HG02642 (cell line): ENCODE measurements around the gene SDCCAG8.

Experiments used
- ATAC-seq: cut with Tn5 transposase; IDR thresholded peaks from one replicate; pipeline ENCODE4 v1.9.1; 2021; ENCODE audit warnings: mild to moderate bottlenecking; ENCODE audit not compliant: unreplicated experiment, poor library complexity

The SDCCAG8 gene

DNA sequence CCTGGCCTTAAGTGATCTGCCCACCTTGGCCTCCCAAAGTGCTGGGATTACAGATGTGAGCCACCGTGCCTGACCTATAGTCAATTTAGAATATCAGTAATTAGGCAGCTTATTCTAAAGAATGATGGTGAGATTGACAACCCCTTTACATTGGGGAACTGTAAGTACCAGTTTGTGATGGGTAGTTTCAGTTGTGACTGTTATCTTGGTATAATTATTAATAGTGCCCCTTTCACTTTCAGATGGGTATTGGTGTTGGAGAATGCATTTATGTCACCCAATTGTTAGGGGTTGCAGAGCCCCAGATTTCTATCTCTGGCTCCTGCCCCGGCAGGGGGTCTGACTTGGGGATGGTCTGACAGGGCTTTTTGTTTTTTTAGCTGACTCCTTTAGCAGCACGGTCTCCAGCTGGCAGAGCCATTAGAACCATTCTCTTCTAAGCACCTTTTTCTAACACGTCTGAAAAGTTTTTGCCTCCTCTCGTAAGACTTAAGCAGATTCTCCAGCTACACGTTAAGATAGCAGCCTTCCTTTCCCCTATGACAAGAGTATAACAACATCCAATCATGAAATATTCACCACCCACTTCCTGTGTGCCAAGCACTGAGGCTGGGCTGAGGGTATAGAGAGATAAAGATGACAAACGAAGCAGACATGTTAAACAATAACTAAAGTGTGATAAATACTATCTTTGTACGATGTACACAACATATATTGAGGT lies 157.8 kb downstream of the SDCCAG8 start:
- no peak for ATAC-seq

- no peak for ATAC-seq
Measured at GRCh38 chr1:243414152-243414494, 158.3 kb downstream of the SDCCAG8 start.

DNA sequence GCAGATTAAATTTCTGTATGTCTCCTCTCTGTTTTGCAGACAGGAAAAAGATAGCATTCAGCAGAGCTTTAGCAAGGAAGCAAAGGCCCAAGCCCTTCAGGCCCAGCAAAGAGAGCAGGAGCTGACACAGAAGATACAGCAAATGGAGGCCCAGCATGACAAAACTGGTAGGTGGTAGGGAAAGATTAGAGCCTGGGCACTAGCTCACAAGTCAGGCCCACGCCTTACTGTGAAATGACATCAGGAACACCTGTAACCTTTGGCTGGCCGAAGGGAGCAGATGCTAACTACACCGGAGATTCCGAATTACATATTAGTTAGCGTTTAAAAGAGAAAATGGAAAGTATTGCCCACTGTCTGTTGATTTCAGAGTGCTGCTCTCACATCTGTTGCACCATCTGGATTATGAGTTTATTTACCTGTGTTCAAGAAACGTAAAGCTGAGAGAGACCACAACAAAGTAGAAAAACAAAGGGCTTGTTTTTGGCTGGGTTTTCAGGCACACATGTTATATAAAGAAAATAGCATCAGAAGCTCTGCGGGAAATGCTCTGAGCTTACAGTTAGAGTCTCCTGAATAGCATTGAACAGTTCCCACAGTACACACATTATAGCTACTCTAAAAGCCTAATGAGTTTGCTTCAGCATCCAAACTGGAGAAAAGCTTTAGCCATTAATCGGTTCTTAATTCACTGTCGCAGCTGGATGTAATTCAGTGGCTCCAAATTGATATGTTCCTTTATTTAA lies 160.0 kb downstream of the SDCCAG8 start:
- ATAC-seq = no peak

DNA sequence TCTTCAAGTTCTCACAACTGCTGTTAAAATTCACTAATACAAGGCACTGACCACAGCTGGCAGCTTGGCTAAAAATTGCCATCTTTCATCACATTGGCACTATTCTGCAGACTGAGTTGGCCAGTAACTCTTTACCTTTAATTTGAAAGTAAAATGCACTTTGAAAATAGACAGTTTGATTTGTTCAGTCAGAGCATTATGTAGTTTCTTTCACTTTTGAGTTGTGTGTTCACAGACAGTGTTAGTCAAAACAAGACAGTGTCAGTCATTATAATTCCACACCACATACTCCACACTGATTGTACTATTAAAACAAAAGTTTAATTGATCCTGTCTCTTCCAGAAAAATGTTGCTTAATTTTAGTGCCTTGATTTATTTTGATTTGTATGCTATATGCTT lies 160.7 kb downstream of the SDCCAG8 start:
- ATAC-seq = no peak

GRCh38 chr1:243420016-243420945 lies 164.4 kb downstream of the SDCCAG8 start:
- ATAC-seq = no peak

- ATAC-seq = no peak
Measured at GRCh38 chr1:243420946-243421685, 165.3 kb downstream of the SDCCAG8 start.

DNA sequence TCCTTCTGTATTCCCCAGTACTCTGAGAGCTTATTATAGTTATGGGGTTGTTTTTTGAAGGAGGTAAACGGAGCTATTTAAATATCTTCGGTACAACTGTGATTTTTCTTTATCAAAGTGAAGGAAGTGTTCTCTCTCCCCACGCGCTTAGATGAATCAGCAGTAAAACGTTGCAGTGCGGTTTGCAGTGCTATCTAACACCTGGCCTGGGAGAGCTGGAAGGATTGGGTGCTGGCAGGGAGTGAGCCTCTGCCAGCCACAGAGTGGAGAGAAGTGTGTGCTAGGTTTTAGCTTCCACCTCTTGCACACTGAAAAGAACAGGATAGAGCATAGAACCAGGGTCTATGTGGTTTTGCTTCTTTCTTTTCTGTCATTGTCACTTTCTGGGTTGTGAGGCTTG lies 165.9 kb downstream of the SDCCAG8 start:
- peak; percentile 69 for ATAC-seq

DNA sequence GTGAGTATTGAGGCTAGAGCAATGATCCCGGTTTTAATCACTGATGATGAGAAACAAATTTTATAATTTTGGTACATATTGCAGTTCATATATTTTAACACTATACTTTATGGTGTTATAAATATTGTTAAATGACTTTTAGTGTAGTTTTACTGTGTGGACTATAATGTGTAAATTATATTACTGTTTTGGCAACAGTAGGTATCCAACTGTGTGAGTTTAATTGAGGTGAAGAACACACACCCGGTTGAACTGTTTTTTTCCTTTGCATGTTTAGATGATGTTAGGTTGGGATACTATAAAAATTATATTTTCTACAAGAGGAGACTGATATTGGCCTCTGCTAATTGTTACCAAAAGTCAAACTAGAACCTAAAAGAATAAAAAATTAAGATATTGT lies 166.5 kb downstream of the SDCCAG8 start:
- no peak for ATAC-seq

DNA sequence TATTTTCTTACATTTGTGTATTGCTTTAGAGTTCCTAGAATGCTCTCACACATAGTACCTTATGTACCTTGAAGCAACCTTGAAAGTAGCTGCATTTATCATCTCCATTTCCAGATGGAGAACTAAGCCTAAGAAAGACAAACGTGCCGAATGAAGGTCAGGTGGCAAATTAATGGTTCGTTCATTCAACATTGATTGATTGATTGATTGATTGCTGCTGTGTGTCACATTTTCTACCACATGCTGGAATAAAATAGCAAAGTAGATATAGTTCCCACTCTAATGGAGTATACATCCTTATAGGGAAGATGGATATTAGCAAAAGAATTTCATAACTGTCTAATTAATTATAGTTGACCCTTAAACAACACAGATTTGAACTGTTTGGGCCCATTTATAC lies 172.2 kb downstream of the SDCCAG8 start:
- ATAC-seq = no peak

DNA sequence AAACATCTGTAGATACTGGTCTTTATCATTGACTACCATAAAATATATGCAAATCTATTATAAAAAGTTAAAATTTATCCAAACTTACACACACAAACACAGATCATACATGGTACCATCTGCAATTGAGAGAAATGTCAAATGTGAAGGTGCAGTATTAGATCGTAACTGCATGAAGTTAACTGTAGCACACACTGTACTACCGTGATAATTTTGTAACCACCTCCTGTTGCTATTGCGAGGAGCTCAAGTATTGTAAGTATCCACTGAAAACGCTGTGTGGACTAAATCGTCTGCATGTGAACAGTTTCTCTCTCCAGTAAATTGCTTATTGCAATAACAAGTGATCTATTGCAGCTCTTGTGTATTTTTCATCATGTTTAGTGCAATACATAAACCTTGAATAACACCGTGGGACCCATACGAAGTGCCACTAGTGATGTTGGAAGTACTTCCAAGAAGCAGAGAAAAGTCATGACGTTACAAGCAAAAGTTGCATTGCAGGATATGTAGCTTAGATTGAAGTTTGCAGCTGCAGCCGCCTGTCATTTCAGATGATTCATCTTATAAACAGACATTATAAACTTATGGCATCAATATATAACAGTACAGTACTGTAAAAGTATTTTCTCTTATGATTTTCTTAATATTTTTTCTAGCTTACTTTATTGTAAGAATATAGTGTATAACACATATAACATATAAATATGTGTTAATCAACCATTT lies 172.9 kb downstream of the SDCCAG8 start:
- no peak for ATAC-seq

GRCh38 chr1:243431591-243431990 lies 175.8 kb downstream of the SDCCAG8 start:
- ATAC-seq = no peak

DNA sequence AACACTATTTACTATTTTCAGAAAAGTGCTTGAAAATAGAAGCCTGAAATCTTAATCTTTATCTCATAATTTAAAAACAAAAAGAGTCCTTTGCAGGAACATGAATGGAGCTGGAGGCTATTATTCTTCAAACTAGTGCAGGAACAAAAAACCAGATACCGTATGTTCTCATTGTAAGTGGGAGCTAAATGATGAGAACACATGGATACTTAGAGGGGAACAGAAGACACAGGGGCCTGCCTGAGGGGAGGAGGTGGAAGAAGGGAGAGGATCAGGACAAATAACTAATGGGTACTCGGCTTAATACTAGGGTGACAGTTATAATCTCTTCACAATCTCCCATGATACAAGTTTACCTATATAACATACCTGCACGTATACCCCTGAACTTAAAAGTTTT lies 176.3 kb downstream of the SDCCAG8 start:
- ATAC-seq = no peak

GRCh38 chr1:243433737-243434370 lies 178.0 kb downstream of the SDCCAG8 start:
- ATAC-seq = no peak

GRCh38 chr1:243434594-243434993 lies 178.8 kb downstream of the SDCCAG8 start:
- ATAC-seq = no peak

DNA sequence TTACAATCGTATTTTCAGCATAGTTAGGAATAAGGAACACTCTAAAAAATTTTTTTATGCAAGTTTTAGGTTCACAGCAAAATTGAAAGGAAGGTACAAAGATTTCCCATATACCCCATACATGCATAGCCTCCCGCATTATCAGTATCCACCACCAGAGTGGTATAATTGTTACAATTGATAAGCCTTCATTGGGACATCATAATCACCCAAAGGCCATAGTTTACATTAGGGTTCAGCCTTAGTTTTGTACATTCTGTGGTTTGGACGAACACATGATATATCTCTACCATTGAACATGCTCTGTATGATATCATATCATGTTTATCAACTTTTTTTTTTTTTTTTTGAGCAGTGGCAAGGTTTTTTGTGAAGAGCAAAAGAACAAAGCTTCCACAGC lies 180.0 kb downstream of the SDCCAG8 start:
- no peak for ATAC-seq

DNA sequence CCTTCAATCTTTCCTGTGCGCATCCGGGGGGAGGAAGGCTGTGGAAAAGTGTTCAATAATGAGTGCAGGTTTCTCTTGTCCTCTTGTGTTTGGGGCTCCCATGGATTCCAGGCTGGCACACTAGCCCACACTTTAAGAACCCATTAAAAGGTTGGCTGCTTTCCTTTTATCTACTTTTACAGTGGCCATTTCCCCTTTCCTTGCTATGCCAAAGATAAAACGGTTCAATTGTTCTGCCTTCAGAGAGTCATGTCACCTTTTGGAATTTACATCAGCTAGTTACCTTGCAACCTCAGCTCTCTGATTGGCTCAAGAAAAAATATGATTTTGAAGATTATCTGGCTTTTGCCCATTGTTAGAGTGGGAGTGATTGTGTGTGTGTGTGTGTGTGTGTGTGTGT lies 182.3 kb downstream of the SDCCAG8 start:
- no peak for ATAC-seq

DNA sequence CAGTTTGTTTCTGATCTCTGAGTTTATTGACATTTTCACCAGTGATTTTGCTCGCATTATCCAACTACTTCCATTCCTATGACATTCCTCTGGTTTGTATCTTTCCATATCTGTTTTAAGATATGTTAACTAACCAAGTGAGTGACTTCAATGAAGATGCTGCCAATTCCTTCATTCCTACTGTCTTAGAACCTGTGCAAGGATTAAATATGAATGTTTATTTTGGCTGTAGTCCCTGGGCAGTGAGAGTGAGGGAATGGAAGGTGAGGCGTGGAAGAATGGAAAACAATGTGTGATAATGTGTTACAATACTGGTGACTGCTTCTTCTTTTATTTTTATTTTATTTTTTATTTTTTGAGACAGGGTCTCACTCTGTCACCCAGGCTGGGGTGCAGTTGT lies 183.0 kb downstream of the SDCCAG8 start:
- no peak for ATAC-seq

GRCh38 chr1:243440406-243440805 lies 184.6 kb downstream of the SDCCAG8 start:
- ATAC-seq = no peak

DNA sequence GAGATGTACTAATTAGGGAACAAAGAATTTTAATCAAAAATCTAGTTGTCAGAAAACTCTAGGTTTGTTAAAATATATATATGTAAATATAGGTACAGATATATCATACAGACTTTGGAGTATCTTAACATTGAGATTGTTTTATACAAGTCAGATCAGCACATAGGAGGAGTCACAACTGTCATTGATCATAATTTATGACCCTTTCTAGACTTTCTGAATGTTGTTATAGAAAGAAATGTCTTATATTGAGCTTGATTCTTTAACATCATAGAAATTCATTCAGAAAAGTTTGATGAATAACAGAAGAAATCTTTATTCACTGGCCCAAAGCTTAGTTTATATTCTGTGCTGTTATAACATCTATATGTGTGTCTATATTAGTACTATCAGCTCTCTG lies 185.8 kb downstream of the SDCCAG8 start:
- no peak for ATAC-seq
